CD4-positive, CD25-positive, alpha-beta regulatory T cell (primary cell): Measurements from ENCODE around the gene RBPMS2. TPM values are rescaled to one million over a fixed set of nuclear protein-coding genes. Genes with fewer than 3 reads are reported as not detected.

Source experiments
- ATAC-seq, 2 donors: fragments of 150-1000 bp; cut with Tn5 transposase; one replicate each; pipeline ENCODE4 v1.10.0; 2021; ENCODE audit warnings: low read depth in 2 of 2, moderate number of reproducible peaks in 2 of 2, moderate library complexity in 1 of 2
- DNase-seq, 3 donors: peaks; one replicate each; pipeline versions ENCODE4 v3.0.0 to v3.0.0-alpha.2; 2012 to 2022; ENCODE audit warnings: mixed read lengths in 1 of 3
- H3K27ac ChIP-seq: one replicate; pipeline ENCODE4 v1.7.0; 2013; ENCODE audit warnings: mild to moderate bottlenecking, low read length; ENCODE audit not compliant: insufficient read depth, poor library complexity, severe bottlenecking
- H3K27me3 ChIP-seq: one replicate; pipeline ENCODE4 v1.7.0; 2013; ENCODE audit warnings: low read length; ENCODE audit not compliant: control insufficient read depth, insufficient read depth
- H3K36me3 ChIP-seq: one replicate; pipeline ENCODE4 v1.7.0; 2013; ENCODE audit warnings: mild to moderate bottlenecking, low read length, moderate library complexity; ENCODE audit not compliant: control insufficient read depth, insufficient read depth
- H3K4me1 ChIP-seq: 2 replicates; pipeline ENCODE4 v1.7.0; 2013; ENCODE audit warnings: mild to moderate bottlenecking, low read length; ENCODE audit not compliant: insufficient read depth, control insufficient read depth, poor library complexity, severe bottlenecking
- H3K4me3 ChIP-seq: one replicate; pipeline ENCODE4 v1.7.0; 2013; ENCODE audit warnings: low read depth, mild to moderate bottlenecking, low read length, moderate library complexity
- H3K9me3 ChIP-seq, 2 experiments: 1 replicate in 1 of 2; 2 replicates in 1 of 2; pipeline ENCODE4 v1.7.0; 2013; ENCODE audit warnings: low read length in 2 of 2, mild to moderate bottlenecking in 1 of 2, moderate library complexity in 1 of 2; ENCODE audit not compliant: control insufficient read depth in 2 of 2
- H3K27ac Mint-ChIP-seq, 3 donors: one replicate each; pipeline ENCODE4 v1.8.0; 2020 to 2022; ENCODE audit warnings: mild to moderate bottlenecking in 3 of 3, mixed read lengths in 3 of 3, moderate library complexity in 2 of 3
- H3K27me3 Mint-ChIP-seq: one replicate; pipeline ENCODE4 v1.8.0; 2022; ENCODE audit warnings: mild to moderate bottlenecking, mixed read lengths
- H3K36me3 Mint-ChIP-seq: one replicate; pipeline ENCODE4 v1.8.0; 2020; ENCODE audit warnings: mixed read lengths
- H3K4me1 Mint-ChIP-seq, 4 donors: one replicate each; pipeline ENCODE4 v1.8.0; 2020 to 2022; ENCODE audit warnings: mixed read lengths in 4 of 4, mild to moderate bottlenecking in 1 of 4
- H3K4me3 Mint-ChIP-seq, 4 donors: one replicate each; pipeline ENCODE4 v1.8.0; 2020 to 2022; ENCODE audit warnings: mild to moderate bottlenecking in 4 of 4, mixed read lengths in 4 of 4, moderate library complexity in 3 of 4
- H3K9me3 Mint-ChIP-seq, 7 donors: one replicate each; pipeline ENCODE4 v1.8.0; 2020 to 2022; ENCODE audit warnings: mixed read lengths in 7 of 7, mild to moderate bottlenecking in 3 of 7, moderate library complexity in 2 of 7
- polyA plus RNA-seq, 4 donors: library from polyadenylated mRNA; unstranded; fragments of 300-500 nt; fragmentation: Illumina TruSeq; gene quantifications; one replicate each; pipeline ENCODE4 v1.2.3, GENCODE V29; 2021
- total RNA-seq: library from RNA; stranded (reverse); gene quantifications from one replicate; pipeline ENCODE4 v1.2.3, GENCODE V29; 2022

Gene RBPMS2
- total and polyA plus RNA-seq, 5 donors from 2014 or later, result 0.37 TPM; not detected in 4

DNA sequence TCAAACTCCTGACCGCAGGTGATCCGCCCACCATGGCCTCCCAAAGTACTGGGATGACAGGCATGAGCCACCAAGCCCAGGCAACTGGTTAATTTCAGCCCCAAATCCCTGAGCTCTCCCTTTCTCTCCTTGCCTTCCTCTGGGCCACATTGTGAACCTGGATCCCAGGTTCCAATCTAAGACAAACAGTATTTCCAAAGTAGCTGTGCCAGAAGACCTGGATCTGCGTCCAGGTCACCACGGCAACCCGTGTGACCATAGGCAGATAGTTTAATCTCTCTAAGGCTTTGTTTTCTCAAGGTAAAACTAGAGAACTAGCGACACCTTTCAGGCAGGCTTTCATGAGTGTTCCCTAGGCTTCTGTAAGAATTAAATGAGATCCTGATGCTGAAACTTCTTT is 5.9 kb upstream of the RBPMS2 start:
- H3K27ac ChIP-seq, result no peak overlapping the region
- no peaks in the 10 kb centered on the region for H3K27me3 ChIP-seq
- ATAC-seq (no peak), DNase-seq (no peak)
- Mint-ChIP-seq H3K27ac (no peak overlapping the region), H3K27me3 (peaks cover 45% of the 10 kb centered on the region), H3K4me1 (peaks cover 0 to 9% (median 3%) of the 10 kb centered on the region in 4 donors), H3K4me3 (no peak overlapping the region), H3K36me3 (no peaks in the 10 kb centered on the region), H3K9me3 (no peaks in the 10 kb centered on the region)
- H3K9me3 ChIP-seq, result no peaks in the 10 kb centered on the region
- no peaks in the 10 kb centered on the region for H3K4me1 ChIP-seq
- no peak overlapping the region for H3K4me3 ChIP-seq
- H3K36me3 ChIP-seq, result no peaks in the 10 kb centered on the region

DNA sequence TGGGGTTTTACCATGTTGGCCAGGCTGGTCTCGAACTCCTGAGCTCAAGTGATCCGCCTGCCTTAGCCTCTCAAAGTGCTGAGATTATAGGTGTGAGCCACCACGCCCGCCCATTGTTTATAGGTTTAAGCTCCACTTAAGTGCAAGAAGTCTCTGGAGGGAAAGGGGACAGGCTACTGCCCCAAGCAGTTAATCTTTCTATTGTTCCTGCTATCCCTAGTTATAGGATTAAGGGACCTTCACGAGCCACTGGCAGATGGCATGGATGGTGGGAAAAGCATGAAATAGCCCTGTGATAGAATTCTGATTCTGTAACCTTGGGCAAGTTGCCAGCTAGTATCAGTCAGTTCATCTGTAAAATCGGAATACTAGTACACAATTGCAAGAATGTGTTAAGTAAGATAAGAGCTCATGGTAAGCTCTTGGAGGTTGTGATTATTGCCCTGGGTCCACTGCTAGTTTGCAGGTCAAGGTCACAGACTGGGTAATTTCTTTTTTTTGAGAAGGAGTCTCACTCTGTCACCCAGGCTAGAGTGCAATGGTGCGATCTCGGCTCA is 5.3 kb upstream of the RBPMS2 start:
- H3K4me3 Mint-ChIP-seq, result peak overlapping the region in 1 of 4 donors; percentile 72
- ATAC-seq, result no peak
- Histone ChIP-seq H3K9me3 (no peaks in the 10 kb centered on the region), H3K36me3 (no peaks in the 10 kb centered on the region), H3K4me3 (no peak overlapping the region), H3K4me1 (peaks cover 5% of the 10 kb centered on the region), H3K27me3 (no peaks in the 10 kb centered on the region), H3K27ac (no peak overlapping the region)
- H3K27me3 Mint-ChIP-seq, result peaks cover 51% of the 10 kb centered on the region
- no peak overlapping the region for H3K27ac Mint-ChIP-seq
- peaks cover 0 to 9% (median 4%) of the 10 kb centered on the region in 4 donors for H3K4me1 Mint-ChIP-seq
- no peaks in the 10 kb centered on the region for H3K36me3 Mint-ChIP-seq
- H3K9me3 Mint-ChIP-seq, result no peaks in the 10 kb centered on the region
- no peak for DNase-seq

DNA sequence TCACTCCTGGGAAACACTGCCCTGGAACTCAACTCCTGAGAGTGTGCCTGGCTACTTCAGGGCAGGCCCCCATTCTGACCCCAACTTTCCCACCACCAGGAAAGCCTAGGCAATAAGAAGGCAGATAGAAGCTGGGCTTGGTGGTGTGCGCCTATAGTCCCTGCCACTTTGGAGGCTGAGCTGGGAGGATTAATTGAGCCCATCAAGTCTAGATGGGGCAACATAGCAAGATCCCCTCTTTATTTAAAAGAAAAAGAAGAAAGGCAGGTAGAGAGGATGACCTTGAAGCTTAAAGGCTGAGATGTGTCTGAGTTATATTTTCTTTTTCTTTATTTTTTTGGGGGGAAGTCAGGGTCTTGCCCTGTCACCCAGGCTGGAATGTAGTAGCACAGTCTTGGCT is 4.2 kb upstream of the RBPMS2 start:
- Mint-ChIP-seq H3K36me3 (no peaks in the 10 kb centered on the region), H3K4me3 (no peak overlapping the region)

DNA sequence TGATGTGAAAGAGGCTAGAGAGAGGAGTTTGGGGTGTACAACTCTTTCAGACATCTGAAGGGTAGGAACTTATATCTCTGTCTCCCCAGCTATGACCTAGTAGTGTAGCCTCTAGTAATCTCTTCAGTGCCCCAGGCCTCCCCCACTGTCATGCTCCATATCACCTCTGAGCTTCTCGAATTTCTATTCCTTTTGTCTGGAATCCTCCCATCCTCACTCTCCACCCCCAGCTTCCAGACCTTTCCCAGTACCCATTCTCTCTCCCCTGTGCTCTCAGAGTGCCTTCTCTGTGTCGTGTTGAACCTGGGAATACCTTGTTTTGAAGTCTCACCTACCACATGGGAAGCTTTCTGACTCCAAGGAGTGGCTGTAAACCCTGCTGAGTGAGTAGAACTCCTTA is 3.6 kb upstream of the RBPMS2 start:
- Mint-ChIP-seq H3K36me3 (no peaks in the 10 kb centered on the region), H3K27me3 (peaks cover 52% of the 10 kb centered on the region), H3K9me3 (no peaks in the 10 kb centered on the region), H3K4me1 (peaks cover 0 to 14% (median 4%) of the 10 kb centered on the region in 4 donors), H3K27ac (no peak overlapping the region), H3K4me3 (no peak overlapping the region)
- no peaks in the 10 kb centered on the region for H3K9me3 ChIP-seq
- ATAC-seq (no peak), DNase-seq (no peak)
- no peaks in the 10 kb centered on the region for H3K27me3 ChIP-seq
- no peak overlapping the region for H3K4me3 ChIP-seq
- H3K36me3 ChIP-seq, result no peaks in the 10 kb centered on the region
- H3K27ac ChIP-seq, result no peak overlapping the region
- H3K4me1 ChIP-seq, result peaks cover 13% of the 10 kb centered on the region

More for the DNA sequence above, 4.2 kb upstream of the RBPMS2 start:
- ATAC-seq (no peak), DNase-seq (no peak)
- Histone ChIP-seq H3K36me3 (no peaks in the 10 kb centered on the region), H3K4me1 (peaks cover 11% of the 10 kb centered on the region), H3K27ac (no peak overlapping the region), H3K4me3 (no peak overlapping the region), H3K27me3 (no peaks in the 10 kb centered on the region), H3K9me3 (no peaks in the 10 kb centered on the region)
- Mint-ChIP-seq H3K27me3 (peaks cover 51% of the 10 kb centered on the region), H3K4me1 (peaks cover 0 to 9% (median 4%) of the 10 kb centered on the region in 4 donors), H3K27ac (no peak overlapping the region), H3K9me3 (no peaks in the 10 kb centered on the region)

DNA sequence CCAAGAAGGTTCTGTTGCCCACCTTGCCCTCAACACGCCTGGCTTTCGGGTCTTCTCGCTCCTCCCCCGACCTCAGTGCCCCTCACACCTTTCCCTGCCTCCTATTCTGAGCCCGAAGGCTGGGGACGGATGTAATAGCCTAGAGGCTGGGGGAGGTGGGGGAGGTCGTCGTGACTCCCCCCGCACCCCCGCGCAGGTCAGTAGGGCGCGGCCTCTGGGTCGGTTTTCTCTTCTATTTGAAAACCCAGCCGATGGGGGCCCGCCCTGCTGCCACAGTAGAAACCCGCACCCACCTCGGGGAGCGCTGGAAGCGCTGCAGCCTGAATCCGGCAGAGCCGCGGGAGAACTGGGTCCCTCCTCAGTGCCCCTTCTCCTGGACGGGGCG is 1.0 kb upstream of the RBPMS2 start:
- Mint-ChIP-seq H3K9me3 (no peaks in the 10 kb centered on the region), H3K27ac (no peak overlapping the region), H3K4me3 (peak overlapping the region in 3 of 4 donors; percentile 66 to 85 (median 66)), H3K4me1 (peaks cover 0 to 14% (median 0%) of the 10 kb centered on the region in 4 donors), H3K27me3 (peaks cover 68% of the 10 kb centered on the region), H3K36me3 (no peaks in the 10 kb centered on the region)
- ATAC-seq (no peak), DNase-seq (no peak)
- H3K27ac ChIP-seq, result no peak overlapping the region
- peaks cover 8% of the 10 kb centered on the region for H3K27me3 ChIP-seq
- H3K9me3 ChIP-seq, result no peaks in the 10 kb centered on the region
- no peak overlapping the region for H3K4me3 ChIP-seq
- peaks cover 13% of the 10 kb centered on the region for H3K4me1 ChIP-seq
- H3K36me3 ChIP-seq, result no peaks in the 10 kb centered on the region

DNA sequence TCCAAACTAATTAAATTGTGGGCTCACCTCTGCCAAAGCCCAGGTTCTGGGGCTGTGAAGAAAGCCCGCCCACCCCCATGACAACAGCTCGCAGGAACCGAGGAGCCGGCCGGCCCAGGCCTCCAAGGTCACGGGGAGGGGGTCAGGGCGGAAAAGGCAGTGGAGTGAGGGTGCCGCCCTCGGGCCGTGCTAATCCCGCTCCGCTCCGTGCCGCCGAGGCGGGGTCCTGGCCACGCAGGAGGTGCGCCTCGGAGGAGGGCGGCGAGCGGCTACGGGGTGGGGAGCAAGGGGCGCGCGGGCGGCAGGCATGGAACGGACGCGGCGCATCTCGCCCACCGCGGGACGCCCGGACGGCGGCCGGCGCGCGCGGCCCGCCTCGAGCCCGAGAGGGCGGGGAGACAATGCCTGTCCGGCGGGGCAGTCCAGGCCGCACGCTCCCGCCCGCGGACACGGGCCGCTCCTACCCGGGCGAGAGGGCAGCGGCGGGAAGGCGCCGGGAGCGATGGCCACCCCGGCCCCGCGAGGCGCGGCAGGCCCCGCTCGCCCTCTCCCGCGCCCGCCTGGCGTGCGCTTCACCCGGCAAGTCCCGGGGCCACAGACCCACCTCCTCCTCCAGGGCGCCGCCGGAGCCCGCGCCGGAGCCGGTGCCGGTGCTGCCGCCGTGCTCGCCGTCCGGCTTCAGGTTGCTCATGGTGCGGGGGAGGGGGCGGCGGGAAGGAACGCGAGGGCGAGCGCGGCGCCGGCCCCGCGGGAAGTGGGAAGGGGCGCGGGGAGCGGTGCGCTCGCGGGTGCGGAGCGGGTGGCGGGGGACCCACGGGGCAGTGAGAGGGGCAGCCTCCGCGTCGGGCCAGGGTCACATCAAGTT is 528 bp downstream of the RBPMS2 start:
- H3K4me1 Mint-ChIP-seq, result peaks cover 0 to 14% (median 0%) of the 10 kb centered on the region in 4 donors
- H3K36me3 ChIP-seq, result no peaks in the 10 kb centered on the region
- ATAC-seq, result no peak
- H3K36me3 Mint-ChIP-seq, result no peaks in the 10 kb centered on the region
- H3K27ac ChIP-seq, result no peak overlapping the region
- H3K4me3 Mint-ChIP-seq, result peak overlapping the region in 3 of 4 donors; percentile 69 to 79 (median 70)
- H3K27ac Mint-ChIP-seq, result no peak overlapping the region
- no peaks in the 10 kb centered on the region for H3K9me3 Mint-ChIP-seq
- no peak overlapping the region for H3K4me3 ChIP-seq
- H3K9me3 ChIP-seq, result no peaks in the 10 kb centered on the region
- H3K27me3 ChIP-seq, result peaks cover 8% of the 10 kb centered on the region
- peaks cover 13% of the 10 kb centered on the region for H3K4me1 ChIP-seq
- no peak for DNase-seq
- H3K27me3 Mint-ChIP-seq, result peaks cover 74% of the 10 kb centered on the region

DNA sequence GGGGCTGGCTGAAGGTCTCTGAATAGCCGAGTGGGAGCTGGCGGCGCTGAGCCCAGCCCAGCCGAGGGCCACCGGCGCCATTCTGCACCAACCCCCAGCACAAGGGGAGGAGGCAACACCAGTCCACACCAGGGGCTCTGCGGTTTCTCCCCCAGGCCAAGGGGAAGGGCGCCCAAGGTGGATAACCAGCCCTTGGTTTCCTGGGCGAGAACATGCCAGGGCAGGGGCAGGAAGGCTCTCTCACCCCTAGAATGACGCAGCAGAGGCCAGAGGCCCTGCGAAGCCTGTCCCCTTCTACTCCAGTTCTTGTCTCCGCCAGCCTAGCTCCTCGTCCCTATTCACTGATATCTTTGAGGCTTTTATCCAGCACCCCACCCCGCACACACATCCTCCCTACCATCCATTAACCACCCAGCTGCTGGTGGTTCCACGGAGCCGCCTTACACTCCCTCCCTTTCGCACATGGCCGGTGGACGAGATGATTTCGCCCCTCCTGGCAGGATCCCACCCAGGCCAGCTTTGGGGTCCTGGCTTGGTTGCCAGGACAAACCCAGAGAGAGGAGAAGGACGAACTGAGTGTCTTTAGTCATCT is 1.3 kb downstream of the RBPMS2 start:
- DNase-seq, result no peak
- peaks cover 68% of the 10 kb centered on the region for H3K27me3 Mint-ChIP-seq
- peaks cover 0 to 14% (median 0%) of the 10 kb centered on the region in 4 donors for H3K4me1 Mint-ChIP-seq
- no peaks in the 10 kb centered on the region for H3K36me3 Mint-ChIP-seq
- H3K27ac Mint-ChIP-seq, result no peak overlapping the region
- peaks cover 13% of the 10 kb centered on the region for H3K4me1 ChIP-seq
- no peaks in the 10 kb centered on the region for H3K9me3 Mint-ChIP-seq
- H3K4me3 ChIP-seq, result no peak overlapping the region
- peaks cover 8% of the 10 kb centered on the region for H3K27me3 ChIP-seq
- no peak for ATAC-seq
- no peak overlapping the region for H3K27ac ChIP-seq
- no peaks in the 10 kb centered on the region for H3K36me3 ChIP-seq
- no peaks in the 10 kb centered on the region for H3K9me3 ChIP-seq
- H3K4me3 Mint-ChIP-seq, result peak overlapping the region; percentile 33 to 79 (median 70)
